Measurements from ENCODE around the gene BMS1.
"Not testable (repeated sequence)": the region's sequence is repeated elsewhere in the genome, so short reads cannot be mapped to it uniquely, and the experiment has no call there.

Gene BMS1

GRCh38 chr10:42836096-42836495, 53.5 kb downstream of the BMS1 start:
- TF ChIP-seq TAF1 (IDR thresholded peaks at IDR 0.05; ENCODE audit: borderline replicate concordance, low read depth, low read length) (no peak), POLR2A (IDR thresholded peaks at IDR 0.05; ENCODE audit: low read depth, low read length) (no peak), POLR2AphosphoS5 (IDR thresholded peaks at IDR 0.05; ENCODE audit: low read depth, low read length) (no peak)
- FAIRE-seq, result no peak
- DNase-seq (ENCODE audit: insufficient read length), result no peak

- DNase-seq (ENCODE audit: insufficient read length) (no peak), FAIRE-seq (no peak)
- no peak for TF ChIP-seq TAF1 (IDR thresholded peaks at IDR 0.05; ENCODE audit: borderline replicate concordance, low read depth, low read length)
- TF ChIP-seq POLR2A (IDR thresholded peaks at IDR 0.05; ENCODE audit: low read depth, low read length), result no peak
- no peak for TF ChIP-seq POLR2AphosphoS5 (IDR thresholded peaks at IDR 0.05; ENCODE audit: low read depth, low read length)
These were observed 54.3 kb downstream of the BMS1 start for GRCh38 chr10:42836771-42837468.

GRCh38 chr10:42844810-42845209, 62.2 kb downstream of the BMS1 start:
- FAIRE-seq; DNase-seq (ENCODE audit: insufficient read length): not testable (repeated sequence)

GRCh38 chr10:42847261-42847660, 64.7 kb downstream of the BMS1 start:
- FAIRE-seq; DNase-seq (ENCODE audit: insufficient read length): not testable (repeated sequence)

GRCh38 chr10:42850931-42851330, 68.3 kb downstream of the BMS1 start:
- no peak for DNase-seq (ENCODE audit: insufficient read length)
- TF ChIP-seq TAF1 (IDR thresholded peaks at IDR 0.05; ENCODE audit: borderline replicate concordance, low read depth, low read length), result no peak
- TF ChIP-seq POLR2A (IDR thresholded peaks at IDR 0.05; ENCODE audit: low read depth, low read length), result no peak
- no peak for TF ChIP-seq POLR2AphosphoS5 (IDR thresholded peaks at IDR 0.05; ENCODE audit: low read depth, low read length)
- no peak for FAIRE-seq

- no peak for DNase-seq (ENCODE audit: insufficient read length)
- TF ChIP-seq POLR2AphosphoS5 (IDR thresholded peaks at IDR 0.05; ENCODE audit: low read depth, low read length) (no peak), POLR2A (IDR thresholded peaks at IDR 0.05; ENCODE audit: low read depth, low read length) (no peak), TAF1 (IDR thresholded peaks at IDR 0.05; ENCODE audit: borderline replicate concordance, low read depth, low read length) (no peak)
- FAIRE-seq, result no peak
These were observed 76.7 kb downstream of the BMS1 start for GRCh38 chr10:42859256-42859655.

GRCh38 chr10:42860016-42860415, 77.4 kb downstream of the BMS1 start:
- not testable (repeated sequence) for FAIRE-seq; DNase-seq (ENCODE audit: insufficient read length)

GRCh38 chr10:42862801-42863200, 80.2 kb downstream of the BMS1 start:
- FAIRE-seq; DNase-seq (ENCODE audit: insufficient read length): not testable (repeated sequence)

- FAIRE-seq (no peak), DNase-seq (ENCODE audit: insufficient read length) (no peak)
- TF ChIP-seq POLR2A (IDR thresholded peaks at IDR 0.05; ENCODE audit: low read depth, low read length), result no peak
- TF ChIP-seq POLR2AphosphoS5 (IDR thresholded peaks at IDR 0.05; ENCODE audit: low read depth, low read length), result no peak
- TF ChIP-seq TAF1 (IDR thresholded peaks at IDR 0.05; ENCODE audit: borderline replicate concordance, low read depth, low read length), result no peak
These were observed 82.0 kb downstream of the BMS1 start for GRCh38 chr10:42864575-42864974.

GRCh38 chr10:42865716-42866114, 83.1 kb downstream of the BMS1 start:
- FAIRE-seq, result no peak
- no peak for DNase-seq (ENCODE audit: insufficient read length)
- TF ChIP-seq POLR2A (IDR thresholded peaks at IDR 0.05; ENCODE audit: low read depth, low read length) (no peak), TAF1 (IDR thresholded peaks at IDR 0.05; ENCODE audit: borderline replicate concordance, low read depth, low read length) (no peak), POLR2AphosphoS5 (IDR thresholded peaks at IDR 0.05; ENCODE audit: low read depth, low read length) (no peak)

GRCh38 chr10:42866115-42866995, 83.8 kb downstream of the BMS1 start:
- DNase-seq (ENCODE audit: insufficient read length) (peak; percentile 53), FAIRE-seq (no peak)

GRCh38 chr10:42867571-42867970, 85.0 kb downstream of the BMS1 start:
- no peak for FAIRE-seq
- TF ChIP-seq POLR2A (IDR thresholded peaks at IDR 0.05; ENCODE audit: low read depth, low read length), result no peak
- no peak for TF ChIP-seq POLR2AphosphoS5 (IDR thresholded peaks at IDR 0.05; ENCODE audit: low read depth, low read length)
- TF ChIP-seq TAF1 (IDR thresholded peaks at IDR 0.05; ENCODE audit: borderline replicate concordance, low read depth, low read length), result no peak
- DNase-seq (ENCODE audit: insufficient read length), result no peak

More at GRCh38 chr10:42866115-42866995, 83.8 kb downstream of the BMS1 start:
- TF ChIP-seq TAF1 (IDR thresholded peaks at IDR 0.05; ENCODE audit: borderline replicate concordance, low read depth, low read length), result no peak
- TF ChIP-seq POLR2A (IDR thresholded peaks at IDR 0.05; ENCODE audit: low read depth, low read length), result no peak
- no peak for TF ChIP-seq POLR2AphosphoS5 (IDR thresholded peaks at IDR 0.05; ENCODE audit: low read depth, low read length)

All from GM12892 (cell line).